ENCODE measurements around the gene CRHBP.
"Not testable (repeated sequence)": the region's sequence is repeated elsewhere in the genome, so short reads cannot be mapped to it uniquely, and the experiment has no call there.

CRHBP gene

DNA sequence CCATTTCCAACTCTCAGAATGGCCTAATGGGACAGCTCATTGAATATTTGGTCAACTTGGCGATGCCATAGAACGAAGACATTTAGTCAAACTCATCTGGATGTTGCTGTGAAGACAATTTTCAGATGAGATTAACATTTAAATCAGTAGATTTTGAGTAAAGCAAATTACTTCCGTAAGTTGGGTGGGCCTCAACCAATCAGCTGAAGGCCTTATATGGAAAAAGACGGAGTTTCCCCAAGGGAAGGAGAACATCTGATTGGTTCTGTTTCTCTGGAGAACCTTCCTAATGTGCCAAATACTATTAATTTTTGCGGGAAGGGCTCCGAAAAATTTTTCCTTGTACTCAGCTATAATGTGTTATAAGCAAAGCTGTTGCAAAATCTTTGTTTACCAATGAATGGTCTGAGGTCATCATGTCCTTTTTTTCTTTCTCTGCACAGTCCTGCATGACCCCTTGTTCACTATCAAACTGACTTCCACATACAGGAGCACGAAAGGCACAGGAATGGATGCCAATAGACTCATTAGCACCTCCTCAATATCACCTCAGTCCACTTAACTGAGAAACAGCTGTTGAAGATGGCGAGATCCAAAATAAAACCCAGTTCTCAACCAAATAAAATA lies 27.8 kb downstream of the CRHBP start:
- Histone ChIP-seq H3K9me3 (no peaks in the 10 kb centered on the region), H3K4me1 (ENCODE audit: control insufficient read depth in 1 of 2, insufficient read depth in 1 of 2, low read depth in 1 of 2, low read length in 1 of 2) (no peaks in the 10 kb centered on the region), H3K4me3 (ENCODE audit: low read depth in 1 of 2, low read length in 1 of 2) (no peak overlapping the region), H3K27ac (no peak overlapping the region), H3K27me3 (no peaks in the 10 kb centered on the region), H3K36me3 (no peaks in the 10 kb centered on the region)
- TF ChIP-seq, protein P1, sequence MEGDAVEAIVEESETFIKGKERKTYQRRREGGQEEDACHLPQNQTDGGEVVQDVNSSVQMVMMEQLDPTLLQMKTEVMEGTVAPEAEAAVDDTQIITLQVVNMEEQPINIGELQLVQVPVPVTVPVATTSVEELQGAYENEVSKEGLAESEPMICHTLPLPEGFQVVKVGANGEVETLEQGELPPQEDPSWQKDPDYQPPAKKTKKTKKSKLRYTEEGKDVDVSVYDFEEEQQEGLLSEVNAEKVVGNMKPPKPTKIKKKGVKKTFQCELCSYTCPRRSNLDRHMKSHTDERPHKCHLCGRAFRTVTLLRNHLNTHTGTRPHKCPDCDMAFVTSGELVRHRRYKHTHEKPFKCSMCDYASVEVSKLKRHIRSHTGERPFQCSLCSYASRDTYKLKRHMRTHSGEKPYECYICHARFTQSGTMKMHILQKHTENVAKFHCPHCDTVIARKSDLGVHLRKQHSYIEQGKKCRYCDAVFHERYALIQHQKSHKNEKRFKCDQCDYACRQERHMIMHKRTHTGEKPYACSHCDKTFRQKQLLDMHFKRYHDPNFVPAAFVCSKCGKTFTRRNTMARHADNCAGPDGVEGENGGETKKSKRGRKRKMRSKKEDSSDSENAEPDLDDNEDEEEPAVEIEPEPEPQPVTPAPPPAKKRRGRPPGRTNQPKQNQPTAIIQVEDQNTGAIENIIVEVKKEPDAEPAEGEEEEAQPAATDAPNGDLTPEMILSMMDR (IDR thresholded peaks at IDR 0.05): no peak

DNA sequence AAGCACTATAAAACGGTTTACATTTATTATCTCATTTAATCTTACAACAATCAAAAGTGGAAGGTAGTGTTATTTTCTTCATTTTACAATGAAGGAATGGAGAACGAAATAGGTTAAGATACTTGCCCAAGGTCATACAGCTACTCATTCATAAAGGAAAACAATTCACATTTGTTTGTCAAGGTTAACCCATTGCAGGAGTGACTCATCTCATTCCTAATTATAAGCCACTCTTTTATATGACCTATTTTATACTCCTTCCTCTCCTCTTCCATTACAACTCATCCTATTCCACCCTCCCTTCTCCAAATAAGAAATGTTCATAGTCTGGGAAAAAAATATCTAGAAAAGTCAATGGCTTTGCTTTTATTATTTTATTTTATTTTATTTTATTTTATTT lies 29.6 kb downstream of the CRHBP start:
- TF ChIP-seq, protein P1 (IDR thresholded peaks at IDR 0.05): no peak
- Histone ChIP-seq H3K4me3 (ENCODE audit: low read depth in 1 of 2, low read length in 1 of 2) (no peak overlapping the region), H3K9me3 (no peaks in the 10 kb centered on the region), H3K27ac (no peak overlapping the region), H3K36me3 (no peaks in the 10 kb centered on the region), H3K4me1 (ENCODE audit: control insufficient read depth in 1 of 2, insufficient read depth in 1 of 2, low read depth in 1 of 2, low read length in 1 of 2) (no peaks in the 10 kb centered on the region), H3K27me3 (no peaks in the 10 kb centered on the region)

DNA sequence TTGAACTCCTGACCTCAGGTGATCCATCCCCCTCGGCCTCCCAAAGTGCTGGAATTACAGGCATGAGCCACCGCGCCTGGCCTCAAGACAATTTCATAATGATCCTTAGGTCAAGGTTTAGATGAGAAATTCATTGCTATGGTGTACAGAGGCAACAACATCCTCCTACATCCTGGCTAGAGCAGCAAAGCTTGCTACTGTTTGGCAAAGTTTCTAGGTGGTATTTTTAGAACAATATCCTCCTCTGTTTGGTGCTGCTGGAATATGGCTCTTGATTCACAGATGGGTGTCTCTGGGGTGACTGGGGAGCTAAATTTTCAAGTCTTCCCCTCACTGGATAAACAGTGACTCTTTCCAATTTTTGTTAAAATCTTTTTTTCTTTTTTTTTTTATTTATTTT lies 30.6 kb downstream of the CRHBP start:
- no peaks in the 10 kb centered on the region for H3K9me3 ChIP-seq
- no peaks in the 10 kb centered on the region for H3K36me3 ChIP-seq
- no peaks in the 10 kb centered on the region for H3K27me3 ChIP-seq
- no peak overlapping the region for H3K4me3 ChIP-seq (ENCODE audit: low read depth in 1 of 2, low read length in 1 of 2)
- TF ChIP-seq, protein P1 (IDR thresholded peaks at IDR 0.05): no peak
- no peaks in the 10 kb centered on the region for H3K4me1 ChIP-seq (ENCODE audit: control insufficient read depth in 1 of 2, insufficient read depth in 1 of 2, low read depth in 1 of 2, low read length in 1 of 2)
- H3K27ac ChIP-seq: no peak overlapping the region

DNA sequence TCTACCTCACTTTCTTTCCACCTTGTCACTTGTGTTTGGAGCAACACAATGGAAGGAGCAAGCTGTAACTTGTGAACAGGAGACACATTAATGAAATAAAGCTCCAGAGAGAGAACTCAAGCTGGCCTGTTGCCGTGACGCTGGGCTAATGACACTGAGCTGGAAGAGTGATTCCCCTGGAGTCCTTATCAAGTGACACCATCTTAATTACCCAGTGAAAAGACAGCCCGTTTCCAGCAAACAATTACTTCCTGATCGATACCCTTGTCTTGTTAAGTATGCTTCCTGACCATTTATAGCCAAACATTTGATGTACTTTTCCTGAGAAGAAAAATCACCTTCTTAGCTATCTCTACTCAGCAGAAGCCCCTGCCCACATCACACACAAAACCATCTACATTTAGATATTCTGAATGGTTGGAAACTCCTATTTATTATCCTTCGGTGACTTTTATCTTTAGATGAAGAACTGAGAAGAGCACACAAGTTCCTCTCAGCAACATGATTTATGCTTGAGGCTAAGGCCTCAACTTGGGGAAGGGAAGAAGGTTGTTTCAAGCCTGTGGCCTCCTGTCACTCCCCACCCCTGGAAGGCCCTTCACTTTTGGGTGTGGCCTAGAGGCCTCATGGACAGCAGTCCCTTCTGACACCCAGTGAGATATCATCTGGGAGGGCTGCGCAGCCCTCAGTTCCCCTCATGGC lies 34.1 kb downstream of the CRHBP start:
- H3K27ac ChIP-seq: no peak overlapping the region
- TF ChIP-seq, protein P1 (IDR thresholded peaks at IDR 0.05): no peak

DNA sequence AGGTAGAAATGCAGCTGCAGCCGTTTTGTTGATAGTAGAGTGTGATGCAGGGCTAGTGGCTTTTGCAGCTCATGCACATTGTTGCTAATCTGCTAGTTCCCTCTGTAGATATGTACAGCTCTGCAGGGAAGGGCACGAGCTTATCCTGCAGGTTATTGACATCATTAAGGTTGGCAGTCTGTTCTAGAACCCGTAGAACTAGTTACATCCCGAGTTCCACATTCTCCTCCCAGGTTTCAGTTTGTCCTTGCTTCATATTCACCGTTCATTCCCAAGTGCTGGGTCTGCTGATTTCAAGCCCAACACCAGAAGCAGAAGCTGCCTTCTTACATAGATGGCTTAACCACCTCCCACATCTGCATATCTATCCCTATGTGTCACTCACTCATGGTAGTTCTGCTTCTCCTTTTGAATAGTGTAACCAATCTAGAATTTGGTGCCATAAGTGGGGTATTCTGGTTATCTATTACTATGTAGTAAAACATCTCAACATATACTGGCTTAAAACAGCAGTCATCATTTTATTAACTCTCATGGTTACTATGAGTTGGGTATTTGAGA lies 38.1 kb downstream of the CRHBP start:
- H3K4me1 ChIP-seq (ENCODE audit: control insufficient read depth in 1 of 2, insufficient read depth in 1 of 2, low read depth in 1 of 2, low read length in 1 of 2): no peaks in the 10 kb centered on the region
- no peaks in the 10 kb centered on the region for H3K27me3 ChIP-seq
- no peak overlapping the region for H3K4me3 ChIP-seq (ENCODE audit: low read depth in 1 of 2, low read length in 1 of 2)
- no peaks in the 10 kb centered on the region for H3K9me3 ChIP-seq
- no peaks in the 10 kb centered on the region for H3K36me3 ChIP-seq
- H3K27ac ChIP-seq: no peak overlapping the region
- TF ChIP-seq, protein P1 (IDR thresholded peaks at IDR 0.05): no peak

More for the DNA sequence above, 34.1 kb downstream of the CRHBP start:
- Histone ChIP-seq H3K4me1 (ENCODE audit: control insufficient read depth in 1 of 2, insufficient read depth in 1 of 2, low read depth in 1 of 2, low read length in 1 of 2) (no peaks in the 10 kb centered on the region), H3K27me3 (no peaks in the 10 kb centered on the region), H3K36me3 (no peaks in the 10 kb centered on the region), H3K9me3 (no peaks in the 10 kb centered on the region), H3K4me3 (ENCODE audit: low read depth in 1 of 2, low read length in 1 of 2) (no peak overlapping the region)

DNA sequence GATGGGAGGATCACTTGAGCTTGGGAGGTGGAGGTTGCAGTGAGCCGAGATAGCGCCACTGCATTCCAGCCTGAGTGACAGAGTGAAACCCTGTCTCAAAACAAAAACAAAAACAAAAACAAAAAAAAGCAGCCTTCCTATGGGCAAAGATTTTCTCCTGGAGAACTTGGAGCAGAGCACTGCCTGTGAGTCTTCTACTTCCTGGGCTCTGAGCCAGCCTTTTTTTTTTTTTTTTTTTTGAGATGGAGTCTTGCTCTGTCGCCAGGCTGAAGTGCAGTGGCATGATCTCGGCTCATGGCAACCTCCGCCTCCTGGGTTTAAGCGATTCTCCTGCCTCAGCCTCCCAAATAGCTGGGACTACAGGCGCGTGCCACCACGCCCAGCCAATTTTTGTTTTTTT lies 40.6 kb downstream of the CRHBP start:
- H3K36me3 ChIP-seq; H3K9me3 ChIP-seq; H3K4me3 ChIP-seq (ENCODE audit: low read depth in 1 of 2, low read length in 1 of 2); H3K27ac ChIP-seq; H3K4me1 ChIP-seq (ENCODE audit: control insufficient read depth in 1 of 2, insufficient read depth in 1 of 2, low read depth in 1 of 2, low read length in 1 of 2); H3K27me3 ChIP-seq: not testable (repeated sequence)

Measured in neutrophil (primary cell).